GM23248 (cell line): Measurements from ENCODE around the gene EIF1AD. TPM values are rescaled to one million over a fixed set of nuclear protein-coding genes. Genes with fewer than 3 reads are reported as not detected.

Experiments used
- DNase-seq: peaks from one replicate; pipeline ENCODE4 v3.0.0-alpha.2; 2015
- H2AFZ ChIP-seq: fragments of 200-600 bp; sonication (generic); 2 replicates; pipeline ENCODE4 v1.6.1; 2016; ENCODE audit warnings: antibody characterized with exemption
- H3F3A ChIP-seq: fragments of 200-600 bp; sonication (generic); 2 replicates; pipeline ENCODE4 v1.6.1; 2016; ENCODE audit warnings: mild to moderate bottlenecking, antibody characterized with exemption, mixed run types; ENCODE audit not compliant: insufficient read depth
- H3K27ac ChIP-seq: fragments of 200-600 bp; sonication (generic); 2 replicates; pipeline ENCODE4 v1.5.1; 2016; ENCODE audit warnings: mild to moderate bottlenecking
- H3K27me3 ChIP-seq: fragments of 200-600 bp; sonication (generic); replicated peaks from 2 replicates; pipeline ENCODE4 v1.6.1; 2016; ENCODE audit warnings: mild to moderate bottlenecking; ENCODE audit not compliant: insufficient read depth
- H3K36me3 ChIP-seq: fragments of 200-600 bp; sonication (generic); 2 replicates; pipeline ENCODE4 v1.6.1; 2016; ENCODE audit warnings: low read depth, mild to moderate bottlenecking
- H3K4me1 ChIP-seq: fragments of 200-600 bp; sonication (generic); 2 replicates; pipeline ENCODE4 v1.6.1; 2016; ENCODE audit warnings: mild to moderate bottlenecking; ENCODE audit not compliant: insufficient read depth
- H3K4me2 ChIP-seq: fragments of 200-600 bp; sonication (generic); one replicate; pipeline ENCODE4 v1.6.1; 2016; ENCODE audit warnings: mild to moderate bottlenecking; ENCODE audit not compliant: unreplicated experiment
- H3K4me3 ChIP-seq: fragments of 200-600 bp; sonication (generic); 2 replicates; pipeline ENCODE4 v1.5.1; 2016; ENCODE audit warnings: mild to moderate bottlenecking
- H3K79me2 ChIP-seq: fragments of 200-600 bp; sonication (generic); 2 replicates; pipeline ENCODE4 v1.6.1; 2016; ENCODE audit warnings: mild to moderate bottlenecking; ENCODE audit not compliant: insufficient read depth
- H3K9ac ChIP-seq: fragments of 200-600 bp; sonication (generic); 2 replicates; pipeline ENCODE4 v1.6.1; 2016; ENCODE audit warnings: mild to moderate bottlenecking
- H3K9me2 ChIP-seq: fragments of 200-600 bp; sonication (generic); 2 replicates; pipeline ENCODE4 v1.6.1; 2016; ENCODE audit warnings: mixed run types, mild to moderate bottlenecking, moderate library complexity; ENCODE audit not compliant: insufficient read depth
- H3K9me3 ChIP-seq: fragments of 200-600 bp; sonication (generic); one replicate; pipeline ENCODE4 v1.6.1; 2017; ENCODE audit warnings: low read depth
- H4K20me1 ChIP-seq: fragments of 200-600 bp; sonication (generic); 2 replicates; pipeline ENCODE4 v1.6.0; 2016; ENCODE audit not compliant: insufficient read depth
- EZH2 ChIP-seq: fragments of 200-600 bp; sonication (generic); IDR thresholded peaks from 2 replicates; pipeline ENCODE4 v1.6.1; 2018; ENCODE audit warnings: antibody characterized with exemption, mild to moderate bottlenecking; ENCODE audit not compliant: insufficient read depth, poor library complexity, severe bottlenecking
- EZH2phosphoT487 ChIP-seq: fragments of 200-600 bp; sonication (generic); IDR thresholded peaks from 2 replicates; pipeline ENCODE4 v1.6.1; 2018; ENCODE audit warnings: antibody characterized with exemption, moderate library complexity, mild to moderate bottlenecking, low read depth; ENCODE audit not compliant: insufficient read depth
- WGBS, 2 experiments: methylation state at CpG; one replicate each; pipeline ENCODE4 v1.1.6; 2015 to 2017; ENCODE audit warnings: low lambda C conversion rate in 2 of 2, low coverage in 1 of 2; ENCODE audit errors: missing lambda C conversion rate in 2 of 2; 5-methylcytosine and 5-hydroxymethylcytosine counted together
- in situ Hi-C: fragments of 300-500 bp; cut with MboI; formaldehyde crosslinking; loops from 2 replicates; pipeline ENCODE4 v1.15.0; 2020
- polyA plus RNA-seq: library from polyadenylated mRNA; unstranded; fragments of >200 nt; fragmentation: Nextera tagmentation; extraction: Ambion mirVana; gene quantifications from 2 replicates; pipeline ENCODE4 v1.2.1, GENCODE V29; 2016
- total RNA-seq: library from RNA; depleted of rRNA; stranded (reverse); fragments of >200 nt; shearing (Covaris generic); gene quantifications from 2 replicates; pipeline ENCODE4 v1.2.3, GENCODE V29; 2014

EIF1AD gene
- total and polyA plus RNA-seq, 2 experiments from 2014 or later = 21.6 to 22.8 TPM

- Histone ChIP-seq H3K4me2 (no peak overlapping the region), H3K36me3 (no peaks in the 10 kb centered on the region), H3K9ac (no peak overlapping the region), H3K9me3 (no peaks in the 10 kb centered on the region), H3K27ac (no peak overlapping the region), H3K9me2 (no peaks in the 10 kb centered on the region), H3K4me1 (peaks cover 36% of the 10 kb centered on the region), H4K20me1 (no peaks in the 10 kb centered on the region), H3K79me2 (no peaks in the 10 kb centered on the region), H2AFZ (no peak overlapping the region), H3K27me3 (no peaks in the 10 kb centered on the region), H3F3A (no peaks in the 10 kb centered on the region), H3K4me3 (no peak overlapping the region)
- TF ChIP-seq EZH2 = no peak
- no peak for TF ChIP-seq EZH2phosphoT487
- 84 to 85% methylated on average over 9 to 10 of the region's 10 CpGs for WGBS, 2 experiments
- DNase-seq = no peak
- in situ Hi-C loops = no loop called here
These were observed 14.8 kb upstream of the EIF1AD start for GRCh38 chr11:66016793-66017177.

GRCh38 chr11:66015936-66016792 is 14.2 kb upstream of the EIF1AD start:
- H3K4me3 ChIP-seq = no peak overlapping the region
- WGBS, 2 experiments = 72 to 74% methylated on average over 16 of the region's 18 CpGs
- peaks cover 35% of the 10 kb centered on the region for H3K4me1 ChIP-seq
- DNase-seq = peak; percentile 39
- H3K27me3 ChIP-seq = no peaks in the 10 kb centered on the region
- no peaks in the 10 kb centered on the region for H4K20me1 ChIP-seq
- peak overlapping the region; percentile 31 for H2AFZ ChIP-seq
- H3K9ac ChIP-seq = peak overlapping the region; percentile 37; the same call in 1 of the 2 replicates
- in situ Hi-C loops = no loop called here
- peak overlapping the region; percentile 74 for H3K27ac ChIP-seq
- H3K9me2 ChIP-seq = no peaks in the 10 kb centered on the region
- no peaks in the 10 kb centered on the region for H3K36me3 ChIP-seq
- no peaks in the 10 kb centered on the region for H3K79me2 ChIP-seq
- H3K9me3 ChIP-seq = no peaks in the 10 kb centered on the region
- peak overlapping the region; percentile 29 for H3K4me2 ChIP-seq
- TF ChIP-seq EZH2phosphoT487 (no peak), EZH2 (no peak)
- no peaks in the 10 kb centered on the region for H3F3A ChIP-seq

DNA sequence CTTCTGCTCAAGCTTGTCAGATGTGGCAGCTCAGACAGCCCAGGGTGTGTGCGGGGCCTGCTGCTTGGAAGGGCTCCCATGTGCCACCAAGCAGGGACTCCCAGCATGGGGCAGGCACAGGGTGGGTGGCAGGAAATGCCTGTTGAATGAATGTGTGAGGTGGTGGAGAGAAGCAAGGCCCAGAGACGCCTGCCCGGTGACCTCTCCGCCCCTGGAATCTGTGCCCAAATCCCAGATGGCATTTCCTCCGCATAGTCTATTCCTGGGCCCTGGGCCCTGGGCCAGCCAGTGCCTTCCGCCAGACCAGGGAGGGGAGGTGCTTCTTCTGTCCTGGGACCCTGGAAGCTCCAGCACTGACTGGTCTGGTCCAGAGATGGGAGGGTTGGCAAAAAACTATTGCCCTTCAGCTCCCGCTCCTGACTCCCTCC is 13.5 kb upstream of the EIF1AD start:
- peak overlapping the region; percentile 37; the same call in 1 of the 2 replicates for H3K9ac ChIP-seq
- no peaks in the 10 kb centered on the region for H3K79me2 ChIP-seq
- DNase-seq = peak; percentile 61
- peak overlapping the region; percentile 74 for H3K27ac ChIP-seq
- TF ChIP-seq EZH2phosphoT487 = no peak
- TF ChIP-seq EZH2 = no peak
- H3K9me3 ChIP-seq = no peaks in the 10 kb centered on the region
- WGBS, 2 experiments = 24 to 37% methylated on average over 7 of the region's 7 CpGs
- peak overlapping the region; percentile 31 for H2AFZ ChIP-seq
- no peaks in the 10 kb centered on the region for H4K20me1 ChIP-seq
- no peaks in the 10 kb centered on the region for H3K27me3 ChIP-seq
- peaks cover 28% of the 10 kb centered on the region for H3K4me1 ChIP-seq
- no peak overlapping the region for H3K4me3 ChIP-seq
- H3K9me2 ChIP-seq = no peaks in the 10 kb centered on the region
- peak overlapping the region; percentile 29 for H3K4me2 ChIP-seq
- no peaks in the 10 kb centered on the region for H3K36me3 ChIP-seq
- H3F3A ChIP-seq = no peaks in the 10 kb centered on the region
- in situ Hi-C loops = no loop called here

DNA sequence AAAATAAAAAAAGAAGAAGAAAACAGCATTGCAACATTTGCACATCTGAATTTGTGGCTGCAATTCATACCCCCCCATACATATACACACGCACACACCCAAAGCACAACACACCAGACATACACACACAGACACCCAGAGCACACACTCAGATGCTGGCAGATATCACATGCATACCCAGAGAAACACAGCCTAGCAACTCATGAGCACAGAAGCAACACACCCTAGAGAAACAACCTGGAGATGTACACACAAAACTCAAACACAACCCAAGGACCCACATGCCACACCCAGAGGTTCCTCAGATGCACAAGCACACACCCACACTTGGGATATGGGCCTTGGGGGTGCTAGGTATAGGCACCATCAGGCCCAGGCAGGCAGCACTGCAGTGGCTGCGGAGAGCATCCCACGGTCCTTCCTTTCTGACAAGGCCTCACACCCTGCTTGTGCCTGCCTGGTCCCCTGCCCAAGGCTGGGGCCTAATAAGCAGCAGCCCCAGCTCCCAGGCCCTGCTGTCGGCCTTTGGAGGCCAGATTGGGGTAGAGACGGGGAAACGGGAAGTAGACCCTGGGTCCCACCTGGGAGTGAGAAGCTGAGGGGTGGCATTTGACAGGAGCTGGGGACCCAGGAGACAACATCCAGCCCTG is 13.0 kb upstream of the EIF1AD start:
- peaks cover 27% of the 10 kb centered on the region for H3K4me1 ChIP-seq
- in situ Hi-C loops = no loop called here
- H3K4me3 ChIP-seq = no peak overlapping the region
- no peaks in the 10 kb centered on the region for H3K36me3 ChIP-seq
- WGBS, 2 experiments = 86 to 88% methylated on average over 4 to 6 of the region's 6 CpGs
- no peak for TF ChIP-seq EZH2phosphoT487
- no peak for TF ChIP-seq EZH2
- peak; percentile 36 for DNase-seq
- no peaks in the 10 kb centered on the region for H3K27me3 ChIP-seq
- H2AFZ ChIP-seq = peak overlapping the region; percentile 31
- H3K9me2 ChIP-seq = no peaks in the 10 kb centered on the region
- peak overlapping the region; percentile 74 for H3K27ac ChIP-seq
- peak overlapping the region; percentile 29 for H3K4me2 ChIP-seq
- H3F3A ChIP-seq = no peaks in the 10 kb centered on the region
- H3K9ac ChIP-seq = peak overlapping the region; percentile 37; the same call in 1 of the 2 replicates
- H3K9me3 ChIP-seq = no peaks in the 10 kb centered on the region
- no peaks in the 10 kb centered on the region for H3K79me2 ChIP-seq
- no peaks in the 10 kb centered on the region for H4K20me1 ChIP-seq
